PFSK-1 (cell line): ENCODE measurements around the gene C16orf74.

Experiments
- FOXP2 ChIP-seq: optimal IDR thresholded peaks from 2 replicates; pipeline ENCODE3; 2011; ENCODE audit warnings: borderline replicate concordance, control low read depth, inconsistent platforms; ENCODE audit not compliant: insufficient read depth; ENCODE audit errors: extremely low read length, extremely low read depth
- POLR2AphosphoS5 ChIP-seq: IDR thresholded peaks from 2 replicates; pipeline ENCODE4 v1.6.1; 2012; ENCODE audit warnings: low read depth, mild to moderate bottlenecking, control low read depth, low read length, moderate library complexity
- SIN3A ChIP-seq: IDR thresholded peaks from 2 replicates; pipeline ENCODE4 v1.6.1; 2012; ENCODE audit warnings: mild to moderate bottlenecking, low read length, moderate library complexity, borderline replicate concordance; ENCODE audit not compliant: insufficient read depth
- TAF1 ChIP-seq: IDR thresholded peaks from 2 replicates; pipeline ENCODE4 v1.6.1; 2012; ENCODE audit warnings: low read length, control low read depth, borderline replicate concordance; ENCODE audit not compliant: insufficient read depth
- TF ChIP-seq, protein P1 (sequence below), 2 experiments: IDR thresholded peaks; 2 replicates each; pipeline versions ENCODE4 v1.6.1 to v1.8.0; 2011 to 2012; ENCODE audit warnings: low read depth in 2 of 2, low read length in 2 of 2, control low read depth in 1 of 2, inconsistent platforms in 1 of 2, mild to moderate bottlenecking in 1 of 2, moderate library complexity in 1 of 2; ENCODE audit not compliant: insufficient read depth in 1 of 2

Gene C16orf74

GRCh38 chr16:85710732-85711131 lies 40.2 kb downstream of the C16orf74 start:
- no peak for TF ChIP-seq POLR2AphosphoS5
- no peak for TF ChIP-seq FOXP2
- no peak for TF ChIP-seq SIN3A
- TF ChIP-seq TAF1 = no peak
- TF ChIP-seq, protein P1, sequence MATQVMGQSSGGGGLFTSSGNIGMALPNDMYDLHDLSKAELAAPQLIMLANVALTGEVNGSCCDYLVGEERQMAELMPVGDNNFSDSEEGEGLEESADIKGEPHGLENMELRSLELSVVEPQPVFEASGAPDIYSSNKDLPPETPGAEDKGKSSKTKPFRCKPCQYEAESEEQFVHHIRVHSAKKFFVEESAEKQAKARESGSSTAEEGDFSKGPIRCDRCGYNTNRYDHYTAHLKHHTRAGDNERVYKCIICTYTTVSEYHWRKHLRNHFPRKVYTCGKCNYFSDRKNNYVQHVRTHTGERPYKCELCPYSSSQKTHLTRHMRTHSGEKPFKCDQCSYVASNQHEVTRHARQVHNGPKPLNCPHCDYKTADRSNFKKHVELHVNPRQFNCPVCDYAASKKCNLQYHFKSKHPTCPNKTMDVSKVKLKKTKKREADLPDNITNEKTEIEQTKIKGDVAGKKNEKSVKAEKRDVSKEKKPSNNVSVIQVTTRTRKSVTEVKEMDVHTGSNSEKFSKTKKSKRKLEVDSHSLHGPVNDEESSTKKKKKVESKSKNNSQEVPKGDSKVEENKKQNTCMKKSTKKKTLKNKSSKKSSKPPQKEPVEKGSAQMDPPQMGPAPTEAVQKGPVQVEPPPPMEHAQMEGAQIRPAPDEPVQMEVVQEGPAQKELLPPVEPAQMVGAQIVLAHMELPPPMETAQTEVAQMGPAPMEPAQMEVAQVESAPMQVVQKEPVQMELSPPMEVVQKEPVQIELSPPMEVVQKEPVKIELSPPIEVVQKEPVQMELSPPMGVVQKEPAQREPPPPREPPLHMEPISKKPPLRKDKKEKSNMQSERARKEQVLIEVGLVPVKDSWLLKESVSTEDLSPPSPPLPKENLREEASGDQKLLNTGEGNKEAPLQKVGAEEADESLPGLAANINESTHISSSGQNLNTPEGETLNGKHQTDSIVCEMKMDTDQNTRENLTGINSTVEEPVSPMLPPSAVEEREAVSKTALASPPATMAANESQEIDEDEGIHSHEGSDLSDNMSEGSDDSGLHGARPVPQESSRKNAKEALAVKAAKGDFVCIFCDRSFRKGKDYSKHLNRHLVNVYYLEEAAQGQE (IDR thresholded peaks at IDR 0.05; ENCODE audit: insufficient read depth in 1 of 2, low read depth in 2 of 2, low read length in 2 of 2) = no peak

DNA sequence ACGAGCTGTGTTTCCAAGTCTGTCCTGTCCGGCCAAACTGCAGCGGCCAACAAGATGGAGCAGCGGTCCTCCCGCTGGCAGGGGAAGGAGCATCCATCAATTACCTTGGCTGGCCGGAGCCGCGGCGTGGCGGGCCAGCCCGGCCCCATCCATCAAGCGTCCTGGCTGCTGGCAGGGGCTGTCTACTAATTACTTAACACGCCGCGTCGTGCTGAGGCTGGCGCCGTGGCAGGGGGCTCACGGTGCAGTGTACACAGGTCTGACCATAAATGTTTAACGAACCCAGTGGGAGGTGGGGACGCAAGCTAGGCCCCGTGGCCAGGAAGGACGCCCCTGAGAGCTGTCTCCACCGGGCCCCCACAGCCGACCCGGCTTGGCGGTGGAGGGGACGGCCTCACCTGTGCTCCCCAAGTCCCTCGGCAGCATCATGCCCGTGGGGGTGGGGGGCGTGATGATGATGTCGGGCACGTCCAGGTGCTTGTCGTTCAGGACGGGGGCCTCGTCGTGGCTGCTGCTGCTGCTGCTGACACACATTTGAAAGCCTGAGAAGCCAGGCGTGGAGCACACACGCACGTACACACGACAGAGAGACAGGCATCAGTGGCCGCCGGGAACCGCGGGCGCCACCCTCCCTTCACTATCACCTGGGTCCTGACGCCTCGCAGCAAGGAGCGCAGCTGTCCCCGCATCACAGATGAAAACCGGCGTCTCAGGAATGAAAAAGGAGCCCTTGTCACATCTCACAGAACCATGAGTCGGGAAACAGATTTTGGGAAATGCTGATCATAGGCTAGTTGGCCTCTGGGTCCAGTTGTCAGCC lies 40.9 kb downstream of the C16orf74 start:
- TF ChIP-seq FOXP2 (no peak), SIN3A (no peak), TAF1 (no peak), POLR2AphosphoS5 (no peak)
- TF ChIP-seq, protein P1 (IDR thresholded peaks at IDR 0.05; ENCODE audit: insufficient read depth in 1 of 2, low read depth in 2 of 2, low read length in 2 of 2) = no peak

DNA sequence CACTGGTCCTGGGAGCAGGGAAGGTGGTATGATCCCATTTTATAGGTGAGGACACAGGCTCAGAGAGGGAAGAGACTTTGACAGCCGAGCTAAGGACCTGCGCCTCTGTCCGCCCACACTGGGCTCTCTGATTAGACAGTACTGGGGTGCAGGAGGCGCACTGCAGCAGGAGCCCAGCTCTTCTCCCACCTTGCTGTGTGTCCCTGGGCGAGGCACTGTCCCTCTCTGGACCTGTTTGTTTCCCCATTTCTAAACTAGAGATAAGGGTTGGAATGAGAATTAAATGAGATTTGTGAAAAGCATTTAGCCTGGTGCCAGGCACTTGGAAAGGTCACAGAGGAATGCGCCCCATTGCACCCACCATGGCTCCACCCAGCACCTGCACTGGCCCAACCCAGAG lies 42.6 kb downstream of the C16orf74 start:
- no peak for TF ChIP-seq FOXP2
- TF ChIP-seq TAF1 = no peak
- no peak for TF ChIP-seq POLR2AphosphoS5
- TF ChIP-seq, protein P1 (IDR thresholded peaks at IDR 0.05; ENCODE audit: insufficient read depth in 1 of 2, low read depth in 2 of 2, low read length in 2 of 2) = no peak
- no peak for TF ChIP-seq SIN3A

- TF ChIP-seq FOXP2 = no peak
- no peak for TF ChIP-seq SIN3A
- TF ChIP-seq TAF1 = no peak
- no peak for TF ChIP-seq POLR2AphosphoS5
- TF ChIP-seq, protein P1 (IDR thresholded peaks at IDR 0.05; ENCODE audit: insufficient read depth in 1 of 2, low read depth in 2 of 2, low read length in 2 of 2) = no peak
These were observed 43.3 kb downstream of the C16orf74 start for GRCh38 chr16:85707528-85708095.
